SK-N-SH (cell line): Measurements from ENCODE around the gene LIMS1. TPM values are rescaled to one million over a fixed set of nuclear protein-coding genes. Genes with fewer than 3 reads are reported as not detected.
"Not testable (repeated sequence)": the region's sequence is repeated elsewhere in the genome, so short reads cannot be mapped to it uniquely, and the experiment has no call there.

Experiments used
- CTCF ChIA-PET: fragments of 300-600, 350-600 bp; formaldehyde crosslinking; extraction: SDS; loops from one replicate; lab custom pipeline; 2021; lab: Yijun Ruan, JAX
- POLR2A ChIA-PET: fragments of 350-600 bp; sonication (Branson Sonifier 250); formaldehyde crosslinking; extraction: SDS; loops from one replicate; lab custom pipeline; 2020; ENCODE audit warnings: antibody characterized with exemption, inconsistent platforms; lab: Yijun Ruan, JAX
- DNase-seq: peaks from one replicate; pipeline ENCODE4 v3.0.0; 2012
- H2AFZ ChIP-seq: fragments of 200-600 bp; sonication (generic); 2 replicates; pipeline ENCODE4 v1.8.1; 2016; ENCODE audit warnings: antibody characterized with exemption, mild to moderate bottlenecking, low read depth
- H3F3A ChIP-seq: fragments of 200-600 bp; sonication (generic); replicated peaks from 2 replicates; pipeline ENCODE3; 2016; ENCODE audit warnings: antibody characterized with exemption, mild to moderate bottlenecking; ENCODE audit not compliant: insufficient read depth
- H3K27ac ChIP-seq, 2 experiments: fragments of 200-500 bp in 1 of 2; fragments of 200-600 bp in 1 of 2; sonication (Bioruptor generic) in 1 of 2; sonication (generic), shearing (Covaris generic) in 1 of 2; 2 replicates each; pipeline versions ENCODE4 v1.5.1 to v1.6.1; 2014 to 2016; ENCODE audit warnings: low read depth in 2 of 2, inconsistent platforms in 1 of 2, low read length in 1 of 2, mild to moderate bottlenecking in 1 of 2, mixed read lengths in 1 of 2
- H3K27me3 ChIP-seq: fragments of 200-600 bp; sonication (generic), shearing (Covaris generic); 2 replicates; pipeline ENCODE4 v1.6.1; 2016; ENCODE audit warnings: mixed run types; ENCODE audit not compliant: insufficient read depth
- H3K36me3 ChIP-seq, 2 experiments: fragments of 200-500 bp in 1 of 2; fragments of 200-600 bp in 1 of 2; sonication (Bioruptor generic) in 1 of 2; sonication (generic) in 1 of 2; replicated peaks in 1 of 2; 2 replicates each; pipeline versions ENCODE3 to v1.5.1; 2014 to 2016; ENCODE audit warnings: low read length in 1 of 2, mild to moderate bottlenecking in 1 of 2; ENCODE audit not compliant: insufficient read depth in 2 of 2, control insufficient read depth in 1 of 2
- H3K4me1 ChIP-seq, 2 experiments: fragments of 200-500 bp in 1 of 2; fragments of 200-600 bp in 1 of 2; sonication (Bioruptor generic) in 1 of 2; sonication (generic), shearing (Covaris generic) in 1 of 2; 2 replicates each; pipeline versions ENCODE4 v1.5.1 to v1.6.1; 2014 to 2016; ENCODE audit warnings: low read depth in 1 of 2, low read length in 1 of 2, mixed run types in 1 of 2; ENCODE audit not compliant: insufficient read depth in 2 of 2, control insufficient read depth in 1 of 2
- H3K4me2 ChIP-seq: fragments of 200-600 bp; sonication (generic), shearing (Covaris generic); 2 replicates; pipeline ENCODE4 v1.6.1; 2017; ENCODE audit warnings: mixed run types
- H3K4me3 ChIP-seq, 2 experiments: fragments of 200-500 bp in 1 of 2; fragments of 200-600 bp in 1 of 2; sonication (Bioruptor generic) in 1 of 2; sonication (generic), shearing (Covaris generic) in 1 of 2; 2 replicates each; pipeline versions ENCODE4 v1.5.1 to v1.8.1; 2014 to 2016; ENCODE audit warnings: low read depth in 2 of 2, inconsistent platforms in 1 of 2, low read length in 1 of 2, mild to moderate bottlenecking in 1 of 2, mixed read lengths in 1 of 2, moderate library complexity in 1 of 2
- H3K79me2 ChIP-seq: fragments of 200-600 bp; sonication (generic); 2 replicates; pipeline ENCODE4 v1.8.1; 2017; ENCODE audit warnings: mild to moderate bottlenecking; ENCODE audit not compliant: insufficient read depth
- H3K9ac ChIP-seq: fragments of 200-600 bp; sonication (generic); 2 replicates; pipeline ENCODE4 v1.6.1; 2017; ENCODE audit warnings: mixed run types
- H3K9me2 ChIP-seq: fragments of 200-600 bp; sonication (generic); 2 replicates; pipeline ENCODE4 v1.6.1; 2017; ENCODE audit warnings: mixed run types
- H3K9me3 ChIP-seq: fragments of 200-600 bp; sonication (generic); 2 replicates; pipeline ENCODE4 v1.6.1; 2017; ENCODE audit warnings: mixed run types, mild to moderate bottlenecking, moderate library complexity
- H4K20me1 ChIP-seq: fragments of 200-600 bp; sonication (generic); 2 replicates; pipeline ENCODE4 v1.6.1; 2017; ENCODE audit warnings: mild to moderate bottlenecking, mixed run types; ENCODE audit not compliant: insufficient read depth
- EP300 ChIP-seq, 2 experiments: IDR thresholded peaks; 2 replicates each; pipeline versions ENCODE4 v1.4.0 to v1.6.1; 2012; ENCODE audit warnings: borderline replicate concordance in 1 of 2, low read depth in 1 of 2, low read length in 1 of 2
- FOSL2 ChIP-seq: IDR thresholded peaks from 2 replicates; pipeline ENCODE4 v1.4.0; 2012; ENCODE audit warnings: low read depth, mild to moderate bottlenecking, moderate library complexity, borderline replicate concordance
- JUND ChIP-seq: IDR thresholded peaks from 2 replicates; pipeline ENCODE4 v1.4.0; 2012
- NFIC ChIP-seq: IDR thresholded peaks from 2 replicates; pipeline ENCODE4 v1.4.0; 2012; ENCODE audit warnings: borderline replicate concordance
- POLR2AphosphoS5 ChIP-seq: IDR thresholded peaks from 2 replicates; pipeline ENCODE4 v1.6.1; 2012; ENCODE audit warnings: low read depth, low read length
- SIN3A ChIP-seq: IDR thresholded peaks from 2 replicates; pipeline ENCODE4 v1.6.1; 2012; ENCODE audit warnings: low read depth, mild to moderate bottlenecking, low read length, moderate library complexity, borderline replicate concordance
- TCF12 ChIP-seq: IDR thresholded peaks from 2 replicates; pipeline ENCODE4 v1.4.0; 2012
- WGBS: methylation state at CpG from one replicate; pipeline ENCODE4 v1.1.6; 2017; ENCODE audit warnings: low lambda C conversion rate; 5-methylcytosine and 5-hydroxymethylcytosine counted together
- polyA plus RNA-seq, 3 experiments: library from polyadenylated mRNA; depleted of rRNA; stranded (reverse); fragments of >200 nt; gene quantifications; 2 replicates each; pipeline ENCODE4 v1.2.3, GENCODE V29; 2012
- TF ChIP-seq, protein P1 (sequence below): IDR thresholded peaks from 2 replicates; pipeline ENCODE4 v1.4.0; 2012; ENCODE audit warnings: low read depth
- TF ChIP-seq, protein P2 (sequence below): fragments of 150-350 bp; IDR thresholded peaks from 2 replicates; pipeline ENCODE4 v1.6.1; 2017; ENCODE audit warnings: antibody characterized with exemption, low read length, low read depth, borderline replicate concordance
- TF ChIP-seq, protein P3 (sequence below): IDR thresholded peaks from 2 replicates; pipeline ENCODE4 v1.4.0; 2012; ENCODE audit warnings: low read depth, borderline replicate concordance
- TF ChIP-seq, protein P4 (sequence below): IDR thresholded peaks from 2 replicates; pipeline ENCODE4; 2012

LIMS1 gene
- polyA plus RNA-seq, 1 of the 3 experiments (the other 2 are of a cell fraction), result 123 TPM

DNA sequence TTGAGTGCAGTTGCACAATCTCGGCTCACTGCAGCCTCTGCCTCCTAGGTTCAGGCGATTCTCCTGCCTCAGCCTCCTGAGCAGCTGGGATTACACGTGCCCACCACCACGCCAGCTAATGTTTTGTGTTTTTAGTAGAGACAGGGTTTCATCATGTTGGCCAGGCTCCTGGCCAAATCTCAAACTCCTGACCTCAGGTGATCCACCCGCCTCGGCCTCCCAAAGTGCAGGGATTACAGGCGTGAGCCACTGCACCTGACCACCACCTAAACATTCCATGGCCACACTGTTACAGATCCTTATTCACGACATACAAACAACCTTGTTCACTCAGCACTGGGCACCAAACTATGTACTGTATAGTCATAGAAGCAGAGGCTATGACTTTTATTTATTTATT lies 116.2 kb downstream of the LIMS1 start:
- H3K4me1 ChIP-seq, POLR2A ChIA-PET, H3K4me3 ChIP-seq, H4K20me1 ChIP-seq, H3K9me3 ChIP-seq, H3K27me3 ChIP-seq, DNase-seq, H3K4me2 ChIP-seq, H3K36me3 ChIP-seq, H3K9ac ChIP-seq, H3K9me2 ChIP-seq, CTCF ChIA-PET, H3K27ac ChIP-seq, H2AFZ ChIP-seq: not testable (repeated sequence)
- Histone ChIP-seq H3K79me2 (peaks cover 21% of the 10 kb centered on the region), H3F3A (peaks cover 17% of the 10 kb centered on the region)
- 94% methylated on average over 8 of the region's 8 CpGs for WGBS

DNA sequence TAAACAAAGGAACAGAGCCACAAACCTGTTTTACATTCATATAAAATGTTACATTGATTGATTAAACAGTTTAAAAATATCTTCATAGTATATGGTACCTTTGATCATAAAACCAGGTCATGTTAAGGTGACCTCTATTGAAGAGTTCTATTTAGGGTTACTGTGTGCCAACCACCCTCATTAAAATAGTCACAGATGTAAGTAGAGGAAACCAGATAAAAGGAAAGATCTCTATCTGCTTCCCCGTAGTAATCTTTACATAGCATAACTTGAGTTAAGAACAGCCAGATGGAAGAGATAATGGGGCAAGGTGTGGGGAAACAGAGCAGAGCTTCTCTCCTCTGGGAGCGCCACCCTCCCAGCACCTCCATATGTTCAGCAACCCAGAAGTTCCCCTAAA lies 117.2 kb downstream of the LIMS1 start:
- H3K4me2 ChIP-seq, H3K4me1 ChIP-seq, H3K36me3 ChIP-seq, H3K9ac ChIP-seq, H3K9me3 ChIP-seq, H3K4me3 ChIP-seq, DNase-seq, CTCF ChIA-PET, H3K27me3 ChIP-seq, H2AFZ ChIP-seq, POLR2A ChIA-PET, H3K9me2 ChIP-seq, H4K20me1 ChIP-seq: not testable (repeated sequence)
- Histone ChIP-seq H3K79me2 (peaks cover 22% of the 10 kb centered on the region), H3F3A (peaks cover 17% of the 10 kb centered on the region), H3K27ac (peak overlapping the region; percentile 51 to 62; a peak in 2 of 4 replicates)
- 0% methylated on average over 1 of the region's 2 CpGs for WGBS

DNA sequence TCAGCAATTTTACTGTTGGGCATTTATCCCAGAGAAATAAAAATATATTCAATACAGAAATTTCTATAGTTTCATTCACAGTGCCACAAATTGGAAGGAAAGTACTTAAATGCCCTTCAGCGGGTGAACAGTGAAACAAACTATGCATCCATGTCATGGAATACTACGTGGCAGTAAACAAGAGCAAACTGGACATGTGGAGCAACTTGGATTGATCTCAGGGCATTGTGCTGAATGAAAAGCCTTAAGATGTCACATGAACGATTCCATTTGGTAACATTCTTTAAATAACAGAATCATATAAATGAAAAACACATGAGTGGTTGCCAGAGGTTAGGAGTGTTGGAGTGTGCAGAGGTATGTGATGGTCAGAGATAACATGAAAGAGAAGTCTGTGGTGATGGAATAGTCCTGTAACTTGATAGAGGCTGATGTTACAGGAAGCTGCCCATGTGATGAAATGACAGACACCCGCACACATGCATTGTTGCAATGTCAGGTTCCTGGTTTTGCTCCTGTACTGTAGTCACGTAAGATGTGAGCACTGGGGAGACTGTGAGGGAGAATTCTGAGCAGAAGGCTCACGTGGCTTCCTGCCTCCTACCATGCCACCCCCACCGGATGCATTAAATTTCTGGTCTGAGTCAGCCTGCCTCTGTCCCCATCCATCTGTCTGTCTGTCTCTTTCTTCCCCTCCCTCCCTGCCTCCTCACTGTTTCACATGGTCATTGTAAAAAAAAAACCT lies 118.1 kb downstream of the LIMS1 start:
- Histone ChIP-seq H3K4me2 (0 out of 2 replicates have a peak overlapping the region, but pooled peaks have one; percentile 34), H3F3A (peaks cover 17% of the 10 kb centered on the region), H3K9ac (peak overlapping the region; percentile 65; the same call in 1 of the 2 replicates), H3K79me2 (peaks cover 23% of the 10 kb centered on the region), H3K27ac (peak overlapping the region; percentile 85 to 95; a peak in 3 of 4 replicates)
- POLR2A ChIA-PET, H3K9me3 ChIP-seq, H3K36me3 ChIP-seq, H3K4me1 ChIP-seq, DNase-seq, H2AFZ ChIP-seq, CTCF ChIA-PET, H4K20me1 ChIP-seq, H3K9me2 ChIP-seq, H3K4me3 ChIP-seq, H3K27me3 ChIP-seq: not testable (repeated sequence)
- TF ChIP-seq JUND (peak; percentile 54; the same call in 1 of the 2 replicates), NFIC (0 out of 2 replicates have a peak, but pooled peaks have one; percentile 10), POLR2AphosphoS5 (peak; percentile 32; the same call in 1 of the 2 replicates), EP300 (IDR thresholded peaks at IDR 0.05; ENCODE audit: borderline replicate concordance in 1 of 2, low read depth in 1 of 2, low read length in 1 of 2) (peak in 1 of 2 experiments; percentile 54; a peak in 1 of 4 replicates), FOSL2 (peak; percentile 40; the same call in 1 of the 2 replicates), SIN3A (0 out of 2 replicates have a peak, but pooled peaks have one; percentile 56), TCF12 (peak; percentile 79)
- TF ChIP-seq, protein P1, sequence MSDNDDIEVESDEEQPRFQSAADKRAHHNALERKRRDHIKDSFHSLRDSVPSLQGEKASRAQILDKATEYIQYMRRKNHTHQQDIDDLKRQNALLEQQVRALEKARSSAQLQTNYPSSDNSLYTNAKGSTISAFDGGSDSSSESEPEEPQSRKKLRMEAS, result peak; percentile 77
- TF ChIP-seq, protein P2, sequence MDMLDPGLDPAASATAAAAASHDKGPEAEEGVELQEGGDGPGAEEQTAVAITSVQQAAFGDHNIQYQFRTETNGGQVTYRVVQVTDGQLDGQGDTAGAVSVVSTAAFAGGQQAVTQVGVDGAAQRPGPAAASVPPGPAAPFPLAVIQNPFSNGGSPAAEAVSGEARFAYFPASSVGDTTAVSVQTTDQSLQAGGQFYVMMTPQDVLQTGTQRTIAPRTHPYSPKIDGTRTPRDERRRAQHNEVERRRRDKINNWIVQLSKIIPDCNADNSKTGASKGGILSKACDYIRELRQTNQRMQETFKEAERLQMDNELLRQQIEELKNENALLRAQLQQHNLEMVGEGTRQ, result 0 out of 2 replicates have a peak, but pooled peaks have one; percentile 13
- TF ChIP-seq, protein P3, sequence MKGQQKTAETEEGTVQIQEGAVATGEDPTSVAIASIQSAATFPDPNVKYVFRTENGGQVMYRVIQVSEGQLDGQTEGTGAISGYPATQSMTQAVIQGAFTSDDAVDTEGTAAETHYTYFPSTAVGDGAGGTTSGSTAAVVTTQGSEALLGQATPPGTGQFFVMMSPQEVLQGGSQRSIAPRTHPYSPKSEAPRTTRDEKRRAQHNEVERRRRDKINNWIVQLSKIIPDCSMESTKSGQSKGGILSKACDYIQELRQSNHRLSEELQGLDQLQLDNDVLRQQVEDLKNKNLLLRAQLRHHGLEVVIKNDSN, result peak; percentile 73
- TF ChIP-seq, protein P4, sequence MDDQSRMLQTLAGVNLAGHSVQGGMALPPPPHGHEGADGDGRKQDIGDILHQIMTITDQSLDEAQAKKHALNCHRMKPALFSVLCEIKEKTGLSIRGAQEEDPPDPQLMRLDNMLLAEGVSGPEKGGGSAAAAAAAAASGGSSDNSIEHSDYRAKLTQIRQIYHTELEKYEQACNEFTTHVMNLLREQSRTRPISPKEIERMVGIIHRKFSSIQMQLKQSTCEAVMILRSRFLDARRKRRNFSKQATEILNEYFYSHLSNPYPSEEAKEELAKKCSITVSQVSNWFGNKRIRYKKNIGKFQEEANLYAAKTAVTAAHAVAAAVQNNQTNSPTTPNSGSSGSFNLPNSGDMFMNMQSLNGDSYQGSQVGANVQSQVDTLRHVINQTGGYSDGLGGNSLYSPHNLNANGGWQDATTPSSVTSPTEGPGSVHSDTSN, result peak; percentile 87
- WGBS, result 34% methylated on average over 7 of the region's 7 CpGs

DNA sequence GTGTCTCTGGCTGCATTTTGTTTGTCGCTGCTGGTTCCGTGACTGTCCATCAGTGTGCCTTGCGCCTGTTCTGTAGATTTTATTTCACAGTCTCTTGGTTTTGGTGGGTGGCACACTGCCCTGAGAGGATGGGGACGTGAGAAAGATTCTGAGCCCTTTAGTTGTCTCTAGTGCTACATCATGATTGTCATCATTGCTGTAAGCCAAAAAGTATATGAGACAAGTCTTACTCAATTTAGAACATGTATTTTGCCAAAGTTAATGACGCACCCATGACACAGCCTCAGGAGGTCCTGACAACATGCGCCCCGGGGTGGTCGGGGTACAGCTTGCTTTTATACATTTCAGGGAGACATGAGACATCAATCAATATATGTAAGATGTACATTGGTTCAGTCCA lies 119.2 kb downstream of the LIMS1 start:
- H3F3A ChIP-seq, H3K27ac ChIP-seq, H3K4me3 ChIP-seq, CTCF ChIA-PET, H3K27me3 ChIP-seq, H2AFZ ChIP-seq, H3K4me1 ChIP-seq, H3K9me3 ChIP-seq, H3K9me2 ChIP-seq, POLR2A ChIA-PET, H4K20me1 ChIP-seq, H3K9ac ChIP-seq, H3K4me2 ChIP-seq, H3K36me3 ChIP-seq, DNase-seq: not testable (repeated sequence)
- 81% methylated on average over 4 of the region's 8 CpGs for WGBS
- H3K79me2 ChIP-seq, result peaks cover 26% of the 10 kb centered on the region
